ENCODE results near the gene TBC1D5. TPM values are rescaled to one million over a fixed set of nuclear protein-coding genes. Genes with fewer than 3 reads are reported as not detected.

The TBC1D5 gene
- total and polyA plus RNA-seq, 7 donors: 7.2 to 82.3 (median 43.7) TPM

DNA sequence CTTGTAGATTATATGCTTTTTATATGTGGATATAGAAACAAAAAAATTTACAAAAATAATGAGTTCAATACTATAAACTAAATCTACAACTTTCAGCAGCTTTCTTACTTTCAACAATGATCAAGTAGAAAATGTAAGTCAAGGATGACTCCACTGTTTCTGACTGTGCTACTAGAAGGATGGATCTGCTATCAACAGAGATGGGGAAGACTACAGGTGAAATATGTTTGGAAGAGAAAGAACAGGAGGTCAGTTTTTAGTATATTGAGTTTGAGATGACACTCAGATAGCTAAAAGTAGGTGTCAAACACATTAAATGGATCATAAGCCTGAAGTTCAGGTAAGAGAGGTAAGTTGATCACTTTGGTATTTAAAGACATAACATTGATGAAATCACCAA lies 107.5 kb downstream of the TBC1D5 start:
- Histone ChIP-seq H3K36me3 (no peaks in the 10 kb centered on the region), H3K4me1 (peaks cover 0 to 18% (median 7%) of the 10 kb centered on the region in 4 donors), H3K4me3 (no peak overlapping the region), H3K27me3 (no peaks in the 10 kb centered on the region), H3K27ac (no peak overlapping the region), H3K9me3 (no peaks in the 10 kb centered on the region)
- DNase-seq: no peak
- TF ChIP-seq POLR2A (IDR thresholded peaks at IDR 0.05): no peak
- TF ChIP-seq, protein P1, sequence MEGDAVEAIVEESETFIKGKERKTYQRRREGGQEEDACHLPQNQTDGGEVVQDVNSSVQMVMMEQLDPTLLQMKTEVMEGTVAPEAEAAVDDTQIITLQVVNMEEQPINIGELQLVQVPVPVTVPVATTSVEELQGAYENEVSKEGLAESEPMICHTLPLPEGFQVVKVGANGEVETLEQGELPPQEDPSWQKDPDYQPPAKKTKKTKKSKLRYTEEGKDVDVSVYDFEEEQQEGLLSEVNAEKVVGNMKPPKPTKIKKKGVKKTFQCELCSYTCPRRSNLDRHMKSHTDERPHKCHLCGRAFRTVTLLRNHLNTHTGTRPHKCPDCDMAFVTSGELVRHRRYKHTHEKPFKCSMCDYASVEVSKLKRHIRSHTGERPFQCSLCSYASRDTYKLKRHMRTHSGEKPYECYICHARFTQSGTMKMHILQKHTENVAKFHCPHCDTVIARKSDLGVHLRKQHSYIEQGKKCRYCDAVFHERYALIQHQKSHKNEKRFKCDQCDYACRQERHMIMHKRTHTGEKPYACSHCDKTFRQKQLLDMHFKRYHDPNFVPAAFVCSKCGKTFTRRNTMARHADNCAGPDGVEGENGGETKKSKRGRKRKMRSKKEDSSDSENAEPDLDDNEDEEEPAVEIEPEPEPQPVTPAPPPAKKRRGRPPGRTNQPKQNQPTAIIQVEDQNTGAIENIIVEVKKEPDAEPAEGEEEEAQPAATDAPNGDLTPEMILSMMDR (IDR thresholded peaks at IDR 0.05): no peak
- TF ChIP-seq EP300 (IDR thresholded peaks at IDR 0.05): no peak
- intact Hi-C loops (cut with DNase I): no loop called here

DNA sequence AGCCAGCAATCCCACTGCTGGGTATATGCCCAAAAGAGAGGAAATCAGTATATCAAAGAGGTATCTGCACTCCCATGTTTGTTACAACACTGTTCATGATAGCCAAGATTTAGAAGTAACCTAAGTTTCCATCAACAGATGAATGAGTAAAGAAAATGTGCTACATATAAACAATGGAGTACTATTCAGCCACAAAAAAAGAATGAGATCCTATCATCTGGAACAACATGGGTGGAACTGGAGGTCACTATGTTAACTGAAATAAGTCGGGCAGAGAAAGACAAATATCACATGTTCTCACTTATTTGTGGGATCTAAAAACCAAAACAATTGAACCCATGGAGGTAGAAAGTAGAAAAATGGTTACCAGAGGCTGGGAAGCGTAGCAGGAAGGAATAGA lies 108.2 kb downstream of the TBC1D5 start:
- Histone ChIP-seq H3K4me1 (peaks cover 0 to 18% (median 6%) of the 10 kb centered on the region in 4 donors), H3K4me3 (no peak overlapping the region), H3K27ac (no peak overlapping the region), H3K9me3 (no peaks in the 10 kb centered on the region), H3K27me3 (no peaks in the 10 kb centered on the region), H3K36me3 (no peaks in the 10 kb centered on the region)
- no peak for DNase-seq
- whole genome bisulfite sequencing, 2 donors: 94 to 97% methylated on average over 2 of the region's 2 CpGs
- intact Hi-C loops (cut with DNase I): no loop called here
- no peak for TF ChIP-seq POLR2A (IDR thresholded peaks at IDR 0.05)
- no peak for TF ChIP-seq EP300 (IDR thresholded peaks at IDR 0.05)
- no peak for TF ChIP-seq POLR2AphosphoS5 (IDR thresholded peaks at IDR 0.05)
- TF ChIP-seq, protein P1 (IDR thresholded peaks at IDR 0.05): no peak

DNA sequence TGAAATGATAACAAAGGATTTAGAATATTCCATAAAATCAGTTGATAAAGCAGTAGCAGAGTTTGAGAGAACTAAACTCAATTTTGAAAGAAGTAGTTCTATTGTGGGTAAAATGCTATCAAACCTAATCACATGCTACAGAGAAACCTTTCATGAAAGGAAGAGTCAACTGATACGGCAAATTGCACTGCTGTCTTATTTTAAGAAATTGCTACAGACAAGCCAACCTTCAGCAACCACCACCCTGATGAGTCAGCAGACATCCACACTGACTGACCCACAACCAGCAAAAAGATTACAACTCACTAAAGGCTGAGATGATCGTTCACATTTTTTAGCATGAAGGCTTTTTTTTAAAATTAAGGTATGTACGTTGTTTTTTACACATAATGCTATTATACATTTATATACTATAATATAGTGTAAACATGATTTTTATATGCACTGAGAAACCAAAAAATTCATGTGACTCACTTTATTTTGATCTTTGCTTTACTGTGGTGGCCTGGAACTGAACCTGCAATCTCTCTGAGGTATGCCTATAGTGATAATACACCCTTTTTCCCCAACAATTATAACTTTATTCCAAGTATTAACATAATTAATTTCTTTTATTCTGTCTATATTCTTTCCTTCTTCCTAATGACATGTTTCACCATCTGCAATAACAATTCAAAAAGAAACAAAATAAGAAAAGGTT lies 109.9 kb downstream of the TBC1D5 start:
- H3K27ac ChIP-seq: no peak overlapping the region

DNA sequence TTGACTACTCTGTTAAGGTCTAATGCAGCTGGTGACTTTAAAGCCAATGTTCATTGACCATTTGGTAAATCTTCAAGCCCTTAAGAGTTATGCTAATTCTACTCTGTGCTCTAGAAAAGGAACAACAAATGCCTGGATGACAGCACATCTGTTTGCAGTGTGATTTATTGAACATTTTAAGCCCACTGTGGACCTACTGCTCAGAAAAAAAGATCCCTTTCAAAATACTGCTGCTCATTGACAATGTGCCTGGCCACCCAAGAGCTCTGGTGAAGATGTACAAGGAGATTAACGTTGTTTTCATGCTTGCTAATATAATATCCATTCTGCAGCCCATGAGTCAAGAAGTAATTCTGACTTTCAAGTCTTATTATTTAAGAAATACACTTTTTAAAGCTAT lies 110.8 kb downstream of the TBC1D5 start:
- TF ChIP-seq POLR2A (IDR thresholded peaks at IDR 0.05) (no peak), POLR2AphosphoS5 (IDR thresholded peaks at IDR 0.05) (no peak), EP300 (IDR thresholded peaks at IDR 0.05) (no peak)
- TF ChIP-seq, protein P1 (IDR thresholded peaks at IDR 0.05): no peak
- 81 to 89% methylated on average over 1 of the region's 1 CpG for WGBS, 2 donors
- Histone ChIP-seq H3K27me3 (no peaks in the 10 kb centered on the region), H3K9me3 (no peaks in the 10 kb centered on the region), H3K36me3 (no peaks in the 10 kb centered on the region), H3K4me3 (no peak overlapping the region), H3K4me1 (peaks cover 0 to 13% (median 7%) of the 10 kb centered on the region in 4 donors), H3K27ac (no peak overlapping the region)
- intact Hi-C loops (cut with DNase I): no loop called here
- DNase-seq: no peak

More for the DNA sequence above, 109.9 kb downstream of the TBC1D5 start:
- H3K36me3 ChIP-seq: no peaks in the 10 kb centered on the region
- no peak for DNase-seq
- TF ChIP-seq POLR2A (IDR thresholded peaks at IDR 0.05) (no peak), EP300 (IDR thresholded peaks at IDR 0.05) (no peak), POLR2AphosphoS5 (IDR thresholded peaks at IDR 0.05) (no peak)
- TF ChIP-seq, protein P1 (IDR thresholded peaks at IDR 0.05): no peak
- WGBS, 2 donors: 59 to 75% methylated on average over 3 of the region's 3 CpGs
- no peaks in the 10 kb centered on the region for H3K9me3 ChIP-seq
- no peak overlapping the region for H3K4me3 ChIP-seq
- intact Hi-C loops (cut with DNase I): no loop called here
- no peaks in the 10 kb centered on the region for H3K27me3 ChIP-seq
- H3K4me1 ChIP-seq: peaks cover 0 to 9% (median 6%) of the 10 kb centered on the region in 4 donors

DNA sequence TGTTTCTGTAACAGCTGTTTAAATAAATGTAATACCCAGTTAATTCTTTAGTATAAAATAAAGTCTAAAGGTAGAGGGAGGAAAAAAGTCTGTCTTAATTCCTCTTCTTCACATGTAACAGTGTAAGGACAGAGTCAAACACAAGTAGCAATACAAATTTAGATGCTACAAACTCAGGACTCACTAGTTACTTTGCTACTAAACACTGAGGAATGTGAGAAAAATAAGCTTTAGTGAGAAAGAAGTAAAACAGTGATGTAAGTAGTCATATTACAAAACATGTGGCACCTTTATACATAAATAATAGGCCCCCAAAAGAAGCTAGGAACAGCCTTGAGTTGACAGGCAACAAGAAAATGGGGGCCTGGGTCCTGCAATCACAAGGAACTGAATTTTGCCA lies 113.0 kb downstream of the TBC1D5 start:
- H3K27ac ChIP-seq: no peak overlapping the region
- H3K27me3 ChIP-seq: no peaks in the 10 kb centered on the region
- TF ChIP-seq POLR2AphosphoS5 (IDR thresholded peaks at IDR 0.05) (no peak), POLR2A (IDR thresholded peaks at IDR 0.05) (no peak), EP300 (IDR thresholded peaks at IDR 0.05) (no peak)
- TF ChIP-seq, protein P1 (IDR thresholded peaks at IDR 0.05): no peak
- no peak for DNase-seq
- H3K36me3 ChIP-seq: no peaks in the 10 kb centered on the region
- H3K9me3 ChIP-seq: no peaks in the 10 kb centered on the region
- no peak overlapping the region for H3K4me3 ChIP-seq
- intact Hi-C loops (cut with DNase I): no loop called here
- peaks cover 0 to 4% (median 0%) of the 10 kb centered on the region in 4 donors for H3K4me1 ChIP-seq

Measured in sigmoid colon (tissue), 7 donors.